Right ventricle myocardium inferior (tissue), 1 donor: Measurements from ENCODE around the gene RABEP1. TPM values are rescaled to one million over a fixed set of nuclear protein-coding genes. Genes with fewer than 3 reads are reported as not detected.
A peak's percentile ranks its signal among the peaks of the same experiment; 100 is the strongest.
"Not testable (repeated sequence)": the region's sequence is repeated elsewhere in the genome, so short reads cannot be mapped to it uniquely, and the experiment has no call there.

Experiments used
- ATAC-seq: fragments of 200-7000 bp; cut with Tn5 transposase; one replicate; pipeline ENCODE4 v1.9.1; 2020; ENCODE audit warnings: mild to moderate bottlenecking, moderate library complexity
- DNase-seq: peaks from one replicate; pipeline ENCODE4 v3.0.0; 2021; ENCODE audit errors: missing footprints
- intact Hi-C: fragments of 100-400 bp; cut with DNase I; formaldehyde crosslinking; loops from one replicate; pipeline ENCODE4 v1.11.0; 2022
- long read RNA-seq: library from polyadenylated mRNA; unstranded; transcript quantifications from one replicate; pipeline ENCODE4 v2.0.0, GENCODE V29; 2021
- total RNA-seq: library from RNA; stranded (reverse); fragmentation: NEBNext Ultra II Directional; extraction: Animal tissue kit (Norgen Biotek cat#: 25700); gene quantifications from one replicate; pipeline ENCODE4 v1.2.1, GENCODE V29; 2021
- donor health status: DM: no; HTN: yes; CAD: no; lungs with severe emphysema.

RABEP1 gene
- 54.2 TPM for total RNA-seq
- long read RNA-seq, full-length matches to known transcripts, result 48 of 59 reads
- long read RNA-seq, partial matches to known transcripts, result 3 of 59 reads
- long read RNA-seq, other reads (novel, unspliced or antisense), result 8 of 59 reads

- peak; percentile 95 for ATAC-seq
- intact Hi-C loops, result no loop called here
Measured at GRCh38 chr17:5281814-5282641, at the start of gene RABEP1. TSS of gene RABEP1 (plus strand) at chr17:5282284. CDS start at chr17:5282487, 203 bp downstream.

GRCh38 chr17:5233492-5233891 is 48.6 kb upstream of the RABEP1 start:
- ATAC-seq, DNase-seq: not testable (repeated sequence)

More at GRCh38 chr17:5281814-5282641, at the start of gene RABEP1:
- peak; percentile 96 for DNase-seq

GRCh38 chr17:5234645-5235576 is 47.2 kb upstream of the RABEP1 start, which contains the start of gene SCIMP:
TSS of gene SCIMP (minus strand) at chr17:5234860. CDS start at chr17:5234755, 105 bp downstream.
- ATAC-seq (peak; percentile 57), DNase-seq (peak; percentile 73)
- intact Hi-C loops, result no loop called here

More at GRCh38 chr17:5233492-5233891, 48.6 kb upstream of the RABEP1 start:
- intact Hi-C loops, result not testable (repeated sequence)

GRCh38 chr17:5236938-5237540 is 45.0 kb upstream of the RABEP1 start:
- no peak for ATAC-seq
- DNase-seq, result no peak
- intact Hi-C loops, result no loop called here

- no peak for DNase-seq
- intact Hi-C loops, result no loop called here
- peak; percentile 51 for ATAC-seq
Measured at GRCh38 chr17:5237541-5238016, 44.5 kb upstream of the RABEP1 start.

GRCh38 chr17:5238333-5238732 is 43.8 kb upstream of the RABEP1 start:
- no peak for DNase-seq
- intact Hi-C loops, result no loop called here
- no peak for ATAC-seq

- DNase-seq, intact Hi-C loops, ATAC-seq: not testable (repeated sequence)
Measured at GRCh38 chr17:5239769-5240168, 42.3 kb upstream of the RABEP1 start.

GRCh38 chr17:5241861-5242671 is 40.0 kb upstream of the RABEP1 start:
- ATAC-seq, result peak; percentile 62
- intact Hi-C loops, result no loop called here
- no peak for DNase-seq

- intact Hi-C loops, result no loop called here
- ATAC-seq, result no peak
- no peak for DNase-seq
Measured at GRCh38 chr17:5247621-5248020, 34.5 kb upstream of the RABEP1 start.

- intact Hi-C loops, result no loop called here
- DNase-seq (no peak), ATAC-seq (no peak)
Measured at GRCh38 chr17:5248821-5249479, 33.1 kb upstream of the RABEP1 start.

- ATAC-seq (peak; percentile 73), DNase-seq (no peak)
- intact Hi-C loops, result loop anchor here (10.0 kb wide), 1 partner anchor 185 kb away; the partner anchor contains the start of gene C1QBP
Measured at GRCh38 chr17:5249615-5250014, 32.5 kb upstream of the RABEP1 start.

GRCh38 chr17:5254414-5254813 is 27.7 kb upstream of the RABEP1 start:
- ATAC-seq (no peak), DNase-seq (no peak)
- intact Hi-C loops, result loop anchor here (10.0 kb wide), 1 partner anchor 180 kb away; the partner anchor contains the start of gene C1QBP

GRCh38 chr17:5254903-5255521 is 27.1 kb upstream of the RABEP1 start:
- ATAC-seq (no peak), DNase-seq (no peak)
- intact Hi-C loops, result loop anchor here (10.0 kb wide), 1 partner anchor 180 kb away; the partner anchor contains the start of gene C1QBP

- intact Hi-C loops, result loop anchor here (10.0 kb wide), 1 partner anchor 178 kb away; the partner anchor contains the start of gene C1QBP
- ATAC-seq (no peak), DNase-seq (no peak)
Measured at GRCh38 chr17:5257124-5257523, 25.0 kb upstream of the RABEP1 start.

GRCh38 chr17:5260542-5260941 is 21.5 kb upstream of the RABEP1 start:
- DNase-seq (no peak), ATAC-seq (no peak)
- intact Hi-C loops, result no loop called here

- intact Hi-C loops, result no loop called here
- DNase-seq, result no peak
- no peak for ATAC-seq
Measured at GRCh38 chr17:5262416-5262991, 19.6 kb upstream of the RABEP1 start.
